Mesendoderm (in vitro differentiated cells): Measurements from ENCODE around the gene CHST11.
A peak's percentile ranks its signal among the peaks of the same experiment; 100 is the strongest.

Experiments used
- DNase-seq: peaks from one replicate; pipeline ENCODE4 v3.0.0; 2013
- H2AK5ac ChIP-seq: 2 replicates; pipeline ENCODE4 v1.6.1; 2013; ENCODE audit warnings: low read length, inconsistent platforms
- H2BK120ac ChIP-seq: 2 replicates; pipeline ENCODE4 v1.6.1; 2013; ENCODE audit warnings: low read depth, mild to moderate bottlenecking, low read length, moderate library complexity, mixed read lengths
- H2BK15ac ChIP-seq: replicated peaks from 2 replicates; pipeline ENCODE4 v1.6.1; 2013; ENCODE audit warnings: low read depth, mild to moderate bottlenecking, moderate library complexity
- H2BK5ac ChIP-seq: 2 replicates; pipeline ENCODE4 v1.6.1; 2013; ENCODE audit warnings: low read length, inconsistent platforms
- H3K18ac ChIP-seq: 2 replicates; pipeline ENCODE4 v1.6.1; 2013; ENCODE audit warnings: mild to moderate bottlenecking, low read length, mixed read lengths
- H3K23ac ChIP-seq: one replicate; pipeline ENCODE4 v1.6.1; 2013; ENCODE audit warnings: low read length
- H3K27ac ChIP-seq: 2 replicates; pipeline ENCODE4 v1.5.1; 2013; ENCODE audit warnings: low read depth, mild to moderate bottlenecking, inconsistent platforms, low read length, moderate library complexity
- H3K27me3 ChIP-seq: 2 replicates; pipeline ENCODE4 v1.6.1; 2013; ENCODE audit warnings: low read length, control low read depth, mild to moderate bottlenecking, inconsistent platforms; ENCODE audit not compliant: insufficient read depth, poor library complexity
- H3K36me3 ChIP-seq: 2 replicates; pipeline ENCODE4 v1.6.1; 2013; ENCODE audit warnings: low read length, inconsistent platforms; ENCODE audit not compliant: control insufficient read depth, insufficient read depth
- H3K4ac ChIP-seq: one replicate; pipeline ENCODE4 v1.6.1; 2013; ENCODE audit warnings: low read depth, mild to moderate bottlenecking, low read length, moderate library complexity
- H3K4me1 ChIP-seq: 2 replicates; pipeline ENCODE4 v1.6.1; 2013; ENCODE audit warnings: low read depth, low read length, inconsistent platforms; ENCODE audit not compliant: control insufficient read depth
- H3K4me2 ChIP-seq: 2 replicates; pipeline ENCODE4 v1.6.1; 2013; ENCODE audit warnings: low read length
- H3K4me3 ChIP-seq: 2 replicates; pipeline ENCODE4 v1.5.1; 2013; ENCODE audit warnings: mild to moderate bottlenecking, low read length
- H3K56ac ChIP-seq: one replicate; pipeline ENCODE4 v1.6.1; 2013; ENCODE audit warnings: low read length
- H3K79me1 ChIP-seq: 2 replicates; pipeline ENCODE4 v1.6.1; 2013; ENCODE audit warnings: low read length, inconsistent platforms
- H3K79me2 ChIP-seq: 2 replicates; pipeline ENCODE4 v1.6.1; 2013; ENCODE audit warnings: mild to moderate bottlenecking, low read length; ENCODE audit not compliant: control insufficient read depth, insufficient read depth
- H3K9ac ChIP-seq: 2 replicates; pipeline ENCODE4 v1.6.1; 2013; ENCODE audit warnings: low read length, inconsistent platforms
- H4K5ac ChIP-seq: one replicate; pipeline ENCODE4 v1.6.1; 2013; ENCODE audit warnings: low read length
- H4K8ac ChIP-seq: one replicate; pipeline ENCODE4 v1.6.1; 2013; ENCODE audit warnings: low read depth, mild to moderate bottlenecking, control low read depth, low read length, moderate library complexity
- WGBS: extraction: QIAGEN DNeasy Blood & Tissue Kit; methylation state at CpG from one replicate; pipeline ENCODE4 v1.1.7; 2013; ENCODE audit warnings: low lambda C conversion rate, missing lambda C conversion rate; ENCODE audit not compliant: insufficient coverage; ENCODE audit errors: extremely low coverage; 5-methylcytosine and 5-hydroxymethylcytosine counted together

CHST11 gene

DNA sequence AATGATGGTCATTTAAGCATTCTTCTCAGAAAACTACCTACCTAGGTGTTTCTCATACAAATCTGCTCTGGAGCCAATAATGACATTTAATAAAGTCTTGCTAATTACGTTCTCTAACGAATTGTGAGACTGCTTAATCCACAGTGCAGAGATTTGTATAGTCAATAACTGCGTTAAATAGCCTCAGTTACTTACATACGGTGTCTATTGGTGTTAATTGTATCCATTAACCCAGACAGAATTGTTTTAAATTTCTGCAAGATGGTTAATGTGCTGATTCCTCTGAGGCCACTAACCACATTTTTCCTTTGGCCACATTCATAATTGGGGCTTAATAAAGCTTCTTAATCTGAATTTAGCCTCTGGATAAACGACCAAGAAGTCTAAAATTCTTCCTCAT, 329.6 kb downstream of the CHST11 start:
- no peak overlapping the region for H2AK5ac ChIP-seq
- peaks cover 9% of the 10 kb centered on the region for H3K4me1 ChIP-seq
- no peak for DNase-seq
- no peaks in the 10 kb centered on the region for H3K27me3 ChIP-seq
- H3K23ac ChIP-seq: no peak overlapping the region
- no peak overlapping the region for H4K5ac ChIP-seq
- no peak overlapping the region for H2BK5ac ChIP-seq
- H3K79me2 ChIP-seq: no peaks in the 10 kb centered on the region
- no peak overlapping the region for H2BK15ac ChIP-seq
- no peak overlapping the region for H3K56ac ChIP-seq
- H2BK120ac ChIP-seq: no peak overlapping the region
- H4K8ac ChIP-seq: no peak overlapping the region
- no peak overlapping the region for H3K4me2 ChIP-seq
- WGBS: no CpG with 5 or more reads among the region's 5 CpGs
- no peak overlapping the region for H3K27ac ChIP-seq
- H3K18ac ChIP-seq: no peak overlapping the region
- H3K36me3 ChIP-seq: no peaks in the 10 kb centered on the region
- no peak overlapping the region for H3K4ac ChIP-seq
- no peak overlapping the region for H3K9ac ChIP-seq
- H3K79me1 ChIP-seq: no peaks in the 10 kb centered on the region
- H3K4me3 ChIP-seq: no peak overlapping the region

DNA sequence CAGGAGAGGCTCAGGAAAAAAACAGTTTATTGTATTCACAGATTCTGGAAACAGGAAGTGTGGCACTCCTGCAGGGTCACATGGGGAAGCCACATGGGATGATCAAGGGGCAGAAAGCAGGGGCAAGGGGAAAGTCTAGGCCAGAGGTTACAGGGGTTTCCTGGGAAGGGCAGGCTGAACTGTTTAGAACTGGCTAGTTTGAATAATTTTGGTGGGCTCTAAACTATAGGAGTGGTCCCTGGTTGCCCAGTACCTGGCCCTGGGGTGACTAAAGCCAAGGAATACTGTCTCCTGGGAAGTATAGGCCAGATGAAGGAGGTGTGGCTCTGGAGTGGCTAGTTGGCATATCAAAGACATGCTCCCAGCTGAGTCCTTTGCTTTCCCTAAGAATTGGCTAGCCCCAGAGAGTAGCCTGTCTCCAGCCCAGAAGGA, 332.1 kb downstream of the CHST11 start:
- Histone ChIP-seq H2BK120ac (no peak overlapping the region), H2BK5ac (peak overlapping the region; percentile 29), H3K4me2 (no peak overlapping the region), H3K36me3 (no peaks in the 10 kb centered on the region), H3K79me2 (no peaks in the 10 kb centered on the region), H3K79me1 (no peaks in the 10 kb centered on the region), H4K8ac (no peak overlapping the region), H3K4ac (no peak overlapping the region), H3K27ac (no peak overlapping the region), H4K5ac (peak overlapping the region; percentile 72), H3K23ac (no peak overlapping the region), H3K4me3 (no peak overlapping the region), H3K56ac (peak overlapping the region; percentile 18), H3K4me1 (peaks cover 9% of the 10 kb centered on the region), H2BK15ac (no peak overlapping the region), H3K9ac (no peak overlapping the region), H3K27me3 (no peaks in the 10 kb centered on the region), H3K18ac (peak overlapping the region; percentile 69), H2AK5ac (no peak overlapping the region)
- DNase-seq: peak; percentile 90

DNA sequence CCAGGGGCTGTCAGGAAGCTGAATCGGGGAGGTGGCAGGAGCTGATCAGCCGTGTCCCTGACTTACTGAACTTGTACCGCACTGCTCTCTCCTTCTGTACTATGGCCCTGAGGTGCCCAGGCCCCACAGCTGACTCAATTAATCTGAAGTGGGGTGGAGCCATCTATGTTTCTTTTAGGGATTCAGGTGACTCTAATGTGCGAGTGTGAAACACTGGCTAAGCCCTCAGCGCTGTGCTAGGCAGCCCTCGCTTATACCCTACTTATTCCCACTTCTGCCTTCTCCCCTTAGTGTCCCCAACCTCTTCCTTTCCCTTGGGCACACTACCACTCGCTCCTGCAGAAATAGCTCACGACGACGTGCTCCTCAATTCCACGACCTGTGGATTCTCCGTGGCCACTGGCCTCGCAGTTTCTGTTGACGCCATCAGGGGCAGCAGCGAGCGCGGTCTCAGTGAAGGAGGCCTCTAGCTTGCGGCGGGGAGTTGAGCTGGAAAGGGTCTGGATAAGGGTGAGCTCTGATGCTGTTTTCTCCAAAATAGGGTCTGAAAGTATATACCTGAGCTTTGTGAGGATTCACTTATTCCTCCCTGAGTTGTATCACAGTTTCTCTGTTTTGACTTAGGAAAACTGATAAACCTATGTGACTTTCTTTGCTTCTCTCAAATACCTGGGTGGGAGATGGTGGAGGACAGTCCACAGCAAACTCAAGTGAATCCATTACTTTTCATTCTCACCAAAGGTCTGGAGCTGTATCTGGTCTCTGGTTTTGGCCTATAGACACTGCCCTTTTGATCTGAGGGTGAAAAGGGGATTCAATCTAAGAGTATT, 333.8 kb downstream of the CHST11 start:
- H4K5ac ChIP-seq: no peak overlapping the region
- no peaks in the 10 kb centered on the region for H3K79me2 ChIP-seq
- H4K8ac ChIP-seq: no peak overlapping the region
- H3K4me1 ChIP-seq: peaks cover 6% of the 10 kb centered on the region
- H3K4ac ChIP-seq: no peak overlapping the region
- H3K9ac ChIP-seq: peak overlapping the region; percentile 38
- H2BK120ac ChIP-seq: no peak overlapping the region
- H3K56ac ChIP-seq: peak overlapping the region; percentile 81
- peak overlapping the region; percentile 82 for H3K23ac ChIP-seq
- H2BK15ac ChIP-seq: no peak overlapping the region
- H3K27ac ChIP-seq: no peak overlapping the region
- H2AK5ac ChIP-seq: no peak overlapping the region
- H3K36me3 ChIP-seq: no peaks in the 10 kb centered on the region
- peak overlapping the region; percentile 41 for H3K4me2 ChIP-seq
- no peaks in the 10 kb centered on the region for H3K27me3 ChIP-seq
- H3K18ac ChIP-seq: no peak overlapping the region
- H3K79me1 ChIP-seq: no peaks in the 10 kb centered on the region
- DNase-seq: peak; percentile 60
- WGBS: no CpG with 5 or more reads among the region's 19 CpGs
- no peak overlapping the region for H3K4me3 ChIP-seq
- H2BK5ac ChIP-seq: peak overlapping the region; percentile 32

DNA sequence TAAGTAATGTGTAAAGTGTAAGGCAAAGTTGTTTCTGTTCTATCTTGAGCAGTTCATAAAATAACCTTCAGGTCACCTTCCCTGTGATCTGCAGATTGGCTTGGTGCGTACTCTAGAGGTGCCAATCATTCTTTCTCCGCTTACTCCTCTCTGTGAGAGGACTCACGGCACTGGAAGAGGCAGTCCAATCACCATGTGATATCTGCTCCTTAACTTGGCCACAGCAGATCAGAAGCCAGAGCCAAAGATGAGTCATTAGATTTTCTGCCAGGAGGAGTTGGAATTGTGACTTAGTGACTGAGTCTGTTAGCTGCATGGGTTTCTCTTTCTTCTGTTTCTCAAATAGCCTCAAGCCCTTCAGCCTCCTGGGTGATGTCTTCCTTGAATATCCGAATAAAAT, 335.8 kb downstream of the CHST11 start:
- H4K5ac ChIP-seq: no peak overlapping the region
- no peak overlapping the region for H3K4me2 ChIP-seq
- no peak overlapping the region for H2BK15ac ChIP-seq
- H3K36me3 ChIP-seq: no peaks in the 10 kb centered on the region
- H3K4me1 ChIP-seq: peaks cover 6% of the 10 kb centered on the region
- no peak overlapping the region for H3K23ac ChIP-seq
- no peak overlapping the region for H3K18ac ChIP-seq
- no peaks in the 10 kb centered on the region for H3K79me2 ChIP-seq
- no CpG with 5 or more reads among the region's 4 CpGs for WGBS
- H2BK120ac ChIP-seq: no peak overlapping the region
- H3K79me1 ChIP-seq: no peaks in the 10 kb centered on the region
- H3K9ac ChIP-seq: no peak overlapping the region
- no peak overlapping the region for H3K27ac ChIP-seq
- no peak overlapping the region for H4K8ac ChIP-seq
- H3K27me3 ChIP-seq: no peaks in the 10 kb centered on the region
- H3K4me3 ChIP-seq: no peak overlapping the region
- no peak overlapping the region for H3K4ac ChIP-seq
- H3K56ac ChIP-seq: no peak overlapping the region
- DNase-seq: peak; percentile 28
- H2BK5ac ChIP-seq: no peak overlapping the region
- H2AK5ac ChIP-seq: no peak overlapping the region

DNA sequence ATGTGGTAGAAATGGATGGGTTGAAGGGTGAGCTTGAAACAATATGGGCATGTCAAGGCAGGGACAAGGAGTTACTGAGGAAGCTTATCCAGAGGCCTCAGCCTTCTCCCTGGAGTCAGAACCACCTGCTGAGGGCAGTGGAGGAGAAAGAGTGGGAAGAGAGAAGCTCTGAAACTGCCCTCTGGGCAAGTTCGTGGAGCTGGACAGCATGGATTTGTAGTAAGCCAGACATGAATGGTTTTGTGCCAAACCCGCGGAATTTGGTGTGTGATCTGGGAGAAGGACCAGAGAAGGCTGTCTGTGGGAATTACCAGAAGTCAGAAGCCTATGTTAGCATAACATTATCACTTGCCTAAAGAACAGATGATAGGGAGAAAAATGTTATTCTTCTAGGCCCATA, 336.5 kb downstream of the CHST11 start:
- no peak overlapping the region for H4K5ac ChIP-seq
- peaks cover 6% of the 10 kb centered on the region for H3K4me1 ChIP-seq
- no peak overlapping the region for H3K4me3 ChIP-seq
- WGBS: no CpG with 5 or more reads among the region's 3 CpGs
- H3K56ac ChIP-seq: no peak overlapping the region
- no peak overlapping the region for H3K9ac ChIP-seq
- no peak overlapping the region for H2BK120ac ChIP-seq
- H4K8ac ChIP-seq: no peak overlapping the region
- H3K4ac ChIP-seq: no peak overlapping the region
- no peak for DNase-seq
- no peak overlapping the region for H3K4me2 ChIP-seq
- H3K36me3 ChIP-seq: no peaks in the 10 kb centered on the region
- H2AK5ac ChIP-seq: no peak overlapping the region
- H2BK15ac ChIP-seq: no peak overlapping the region
- H3K79me1 ChIP-seq: no peaks in the 10 kb centered on the region
- no peak overlapping the region for H3K18ac ChIP-seq
- no peak overlapping the region for H2BK5ac ChIP-seq
- H3K27ac ChIP-seq: no peak overlapping the region
- no peaks in the 10 kb centered on the region for H3K27me3 ChIP-seq
- no peak overlapping the region for H3K23ac ChIP-seq
- no peaks in the 10 kb centered on the region for H3K79me2 ChIP-seq

DNA sequence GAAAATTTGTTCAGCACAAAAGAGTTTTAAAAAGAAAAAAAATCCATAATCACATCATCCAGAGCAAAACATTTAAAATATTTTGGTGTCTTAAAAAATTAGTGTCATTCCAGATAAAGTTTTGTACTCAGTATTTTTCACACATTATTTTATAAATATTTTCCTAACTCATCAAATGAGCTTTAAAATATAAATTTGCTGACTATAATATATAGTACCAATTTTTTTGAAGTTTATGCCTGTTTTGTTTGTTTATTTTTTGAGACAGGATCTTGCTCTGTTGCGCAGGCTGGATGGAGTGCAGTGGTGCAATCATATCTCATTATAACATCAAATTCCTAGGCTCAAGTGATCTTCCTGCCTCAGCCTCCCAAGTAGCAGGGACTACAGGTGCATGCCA, 337.2 kb downstream of the CHST11 start:
- H2BK15ac ChIP-seq: no peak overlapping the region
- H3K36me3 ChIP-seq: no peaks in the 10 kb centered on the region
- H3K4ac ChIP-seq: no peak overlapping the region
- H3K18ac ChIP-seq: no peak overlapping the region
- no peak for DNase-seq
- H3K27ac ChIP-seq: no peak overlapping the region
- H2AK5ac ChIP-seq: no peak overlapping the region
- H3K4me2 ChIP-seq: no peak overlapping the region
- no CpG with 5 or more reads among the region's 1 CpG for WGBS
- H3K56ac ChIP-seq: no peak overlapping the region
- no peak overlapping the region for H2BK120ac ChIP-seq
- H3K79me1 ChIP-seq: no peaks in the 10 kb centered on the region
- peaks cover 3% of the 10 kb centered on the region for H3K4me1 ChIP-seq
- no peak overlapping the region for H4K5ac ChIP-seq
- no peak overlapping the region for H3K4me3 ChIP-seq
- H3K23ac ChIP-seq: no peak overlapping the region
- no peak overlapping the region for H2BK5ac ChIP-seq
- no peak overlapping the region for H4K8ac ChIP-seq
- H3K27me3 ChIP-seq: no peaks in the 10 kb centered on the region
- no peaks in the 10 kb centered on the region for H3K79me2 ChIP-seq
- H3K9ac ChIP-seq: no peak overlapping the region
